GM18951 (cell line): ENCODE results near the gene LCE3E.

ENCODE experiments used
- POLR2A ChIP-seq: IDR thresholded peaks from 4 replicates; pipeline ENCODE4 v1.6.1; 2011; ENCODE audit warnings: mild to moderate bottlenecking; ENCODE audit not compliant: insufficient read length, insufficient read depth; ENCODE audit errors: extremely low read depth
- in situ Hi-C: fragments of 300-500 bp; cut with MboI; formaldehyde crosslinking; loops from one replicate; pipeline ENCODE4 v1.12.0; 2022; ENCODE audit warnings: low sequenced_read_pairs, mixed read lengths, inconsistent platforms; ENCODE audit not compliant: unreplicated experiment

Gene LCE3E

GRCh38 chr1:152535774-152536173 lies 30.8 kb downstream of the LCE3E start:
- no peak for TF ChIP-seq POLR2A
- in situ Hi-C loops: no loop called here

- no peak for TF ChIP-seq POLR2A
- in situ Hi-C loops: no loop called here
Observed at GRCh38 chr1:152533327-152533938, 33.1 kb downstream of the LCE3E start.

- in situ Hi-C loops: no loop called here
- no peak for TF ChIP-seq POLR2A
Observed at GRCh38 chr1:152525080-152525641, 41.4 kb downstream of the LCE3E start.

- no peak for TF ChIP-seq POLR2A
- in situ Hi-C loops: no loop called here
Observed at GRCh38 chr1:152520561-152521090, 46.0 kb downstream of the LCE3E start.

- no peak for TF ChIP-seq POLR2A
- in situ Hi-C loops: no loop called here
Observed at GRCh38 chr1:152519851-152520250, 46.7 kb downstream of the LCE3E start.

GRCh38 chr1:152517237-152517811 lies 49.3 kb downstream of the LCE3E start:
- in situ Hi-C loops: no loop called here
- TF ChIP-seq POLR2A: no peak

- in situ Hi-C loops: no loop called here
- no peak for TF ChIP-seq POLR2A
Observed at GRCh38 chr1:152516082-152516481, 50.5 kb downstream of the LCE3E start.
